Adrenal gland (tissue), 5 donors: ENCODE measurements around the gene KRT39.

Experiments used
- CTCF ChIP-seq, 6 experiments: fragments of 450-650 bp in 4 of 6; fragments of 200-600 bp in 2 of 6; sonication (generic) in 1 of 6; IDR thresholded peaks; 1 replicate in 5 of 6; 2 replicates in 1 of 6; pipeline versions ENCODE4 v1.5.1 to v1.8.0; 2016 to 2021; ENCODE audit warnings: antibody characterized with exemption in 6 of 6, mild to moderate bottlenecking in 2 of 6, moderate library complexity in 1 of 6
- POLR2A ChIP-seq, 2 donors: fragments of 450-650 bp; IDR thresholded peaks; one replicate each; pipeline ENCODE4 v1.6.1; 2017; ENCODE audit warnings: antibody characterized with exemption in 2 of 2, mild to moderate bottlenecking in 2 of 2, moderate library complexity in 1 of 2
- donor health status: DM: no; HTN: no; CAD: no.

DNA sequence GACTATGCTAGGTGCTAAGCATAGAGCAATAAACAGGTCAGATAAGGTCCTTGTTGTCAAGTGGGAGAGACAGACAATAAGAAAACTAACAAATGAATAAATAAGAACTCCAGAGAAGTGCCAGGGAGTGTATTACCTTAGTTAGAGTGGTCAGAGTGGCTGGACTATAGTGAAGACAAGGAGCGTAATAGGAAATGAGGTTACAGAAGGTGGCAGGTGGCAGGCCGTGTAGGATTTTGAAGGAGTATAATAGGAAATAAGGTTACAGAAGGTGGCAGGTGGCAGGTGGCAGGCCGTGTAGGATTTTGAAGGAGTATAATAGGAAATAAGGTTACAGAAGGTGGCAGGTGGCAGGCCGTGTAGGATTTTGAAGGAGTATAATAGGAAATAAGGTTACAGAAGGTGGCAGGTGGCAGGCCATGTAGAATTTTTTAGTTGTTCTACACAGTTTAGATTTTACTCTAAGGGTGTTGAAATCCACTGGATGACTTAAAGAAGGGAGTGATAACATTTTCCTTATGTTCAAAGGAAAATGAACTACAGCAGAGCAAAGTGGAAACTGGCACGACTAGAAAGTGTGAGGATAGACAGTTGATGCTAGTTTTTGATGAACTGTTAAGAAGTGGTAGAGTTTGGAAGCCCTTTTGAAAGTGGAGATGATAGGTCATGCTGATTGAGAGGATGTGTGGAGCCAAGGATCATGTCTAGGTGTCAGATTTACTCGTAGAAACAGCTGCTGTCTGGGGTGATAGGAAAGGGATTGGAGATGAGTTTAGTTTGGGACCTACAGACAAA is 45.8 kb upstream of the KRT39 start:
- TF ChIP-seq CTCF (IDR thresholded peaks at IDR 0.05) = no peak
- no peak for TF ChIP-seq POLR2A (IDR thresholded peaks at IDR 0.05)
